Heart left ventricle (tissue), 16 donors: ENCODE results near the gene PTCHD1. TPM values are rescaled to one million over a fixed set of nuclear protein-coding genes. Genes with fewer than 3 reads are reported as not detected.

Source experiments
- ATAC-seq, 4 donors: fragments of 200-7000 bp; cut with Tn5 transposase; one replicate each; pipeline ENCODE4 v1.9.1; 2020 to 2022; ENCODE audit warnings: moderate library complexity in 4 of 4, mild to moderate bottlenecking in 3 of 4, moderate number of reproducible peaks in 1 of 4
- DNase-seq, 5 donors: peaks; one replicate each; pipeline ENCODE4 v3.0.0-alpha.2; 2020
- H3K27ac ChIP-seq, 12 donors: fragments of 200-600 bp; sonication (generic) in 4 of 12; one replicate each; pipeline versions ENCODE4 v1.5.0 to v1.8.0; 2016 to 2022; ENCODE audit warnings: mild to moderate bottlenecking in 2 of 12
- H3K27me3 ChIP-seq, 9 donors: fragments of 200-600 bp; sonication (generic) in 2 of 9; one replicate each; pipeline versions ENCODE4 v1.5.1 to v1.8.0; 2016 to 2022; ENCODE audit warnings: mild to moderate bottlenecking in 3 of 9
- H3K36me3 ChIP-seq, 9 donors: fragments of 200-600 bp; sonication (generic) in 2 of 9; one replicate each; pipeline versions ENCODE4 v1.5.0 to v1.8.0; 2018 to 2022; ENCODE audit warnings: mild to moderate bottlenecking in 2 of 9
- H3K4me1 ChIP-seq, 12 donors: fragments of 200-600 bp; sonication (generic) in 4 of 12; one replicate each; pipeline versions ENCODE4 v1.5.0 to v1.8.0; 2016 to 2022; ENCODE audit warnings: mild to moderate bottlenecking in 3 of 12
- H3K4me3 ChIP-seq, 12 donors: fragments of 200-600 bp; sonication (generic) in 4 of 12; one replicate each; pipeline versions ENCODE4 v1.5.0 to v1.8.0; 2017 to 2022; ENCODE audit warnings: mild to moderate bottlenecking in 9 of 12, moderate library complexity in 4 of 12
- H3K9me3 ChIP-seq, 12 donors: fragments of 200-600 bp; sonication (generic) in 4 of 12; one replicate each; pipeline versions ENCODE4 v1.5.0 to v1.8.0; 2016 to 2022; ENCODE audit warnings: mild to moderate bottlenecking in 1 of 12
- CTCF ChIP-seq, 12 donors: fragments of 200-600 bp; sonication (generic) in 4 of 12; IDR thresholded peaks; one replicate each; pipeline versions ENCODE4 v1.5.0 to v1.8.0; 2018 to 2022; ENCODE audit warnings: antibody characterized with exemption in 12 of 12, mild to moderate bottlenecking in 5 of 12
- POLR2A ChIP-seq, 2 donors: fragments of 450-650 bp; IDR thresholded peaks; one replicate each; pipeline ENCODE4 v1.6.1; 2017; ENCODE audit warnings: antibody characterized with exemption in 2 of 2, mild to moderate bottlenecking in 2 of 2, moderate library complexity in 2 of 2
- WGBS, 4 donors: extraction: QIAGEN DNeasy Blood & Tissue Kit in 2 of 4; methylation state at CpG; one replicate each; pipeline versions ENCODE4 v1.1.5 to v1.1.7; 2013 to 2018; 5-methylcytosine and 5-hydroxymethylcytosine counted together
- intact Hi-C, 10 donors: fragments of 100-400 bp; cut with DNase I; formaldehyde crosslinking; loops; one replicate each; pipeline versions ENCODE4 v1.11.1 to v1.14.2; 2022
- polyA plus RNA-seq, 2 donors: library from polyadenylated mRNA; stranded (reverse); fragments of 200-250 nt; gene quantifications; one replicate each; pipeline ENCODE4 v1.2.3, GENCODE V29; 2013
- total RNA-seq, 9 donors: library from RNA; depleted of rRNA in 2 of 9; stranded (reverse); fragments of >200 nt in 2 of 9; fragmentation: NEBNext Ultra II Directional in 3 of 9; extraction: Animal tissue kit (Norgen Biotek cat#: 25700) in 3 of 9; gene quantifications; one replicate each; pipeline versions ENCODE4 v1.1.0 to v1.2.4, GENCODE V29; 2016 to 2023
- donor health status: ischemic (EF 13 %, LVEDD 7.1; RV severe dilation, severe dysfunction).
- donor health status: healthy with polysubstance abuse.
- donor health status: DM: no; HTN: yes; CAD: no.
- donor health status: DM: no; HTN: no; CAD: no.
- donor health status: ischemic (EF 25% LVEDD 6.9; RV normal size, moderate dysfunction).
- donor health status: ischemic (EF 25% LVEDD 5.7; RV mildly dilated, moderate dysfunction).
- donor health status: healthy.
- donor health status: DM: yes; HTN: yes; CAD: no.
- donor health status: ischemic (EF 35%, LVEDD 5.7; RV mildly dilated, moderate dysfunction).
- donor health status: nonischemic (EF 11% LVEDD 7.7; RV severe dilation, severe dysfunction).
- donor health status: DM: yes; HTN: yes; CAD: no.
- donor health status: PGD.
- donor health status: ischemic (EF 29% LVEDD 5.4; RV normal size, mild dysfunction).
- donor health status: nonischemic (EF 23%, LVEDD 6.1; RV moderate dilation, normal function).

PTCHD1 gene
- total and polyA plus RNA-seq, 11 donors, result under 0.01 to 0.12 (median 0.07) TPM; not detected in 4

- Histone ChIP-seq H3K4me1 (peaks cover 0 to 8% (median 0%) of the 10 kb centered on the region in 12 donors), H3K36me3 (no peaks in the 10 kb centered on the region), H3K27me3 (peaks cover 0 to 6% (median 0%) of the 10 kb centered on the region in 9 donors), H3K4me3 (no peak overlapping the region), H3K9me3 (no peaks in the 10 kb centered on the region), H3K27ac (peak overlapping the region in 6 of 12 donors; percentile 18 to 61 (median 48))
- no peak for TF ChIP-seq POLR2A (IDR thresholded peaks at IDR 0.05)
- TF ChIP-seq CTCF (IDR thresholded peaks at IDR 0.05), result no peak
- WGBS, 4 donors, result 38 to 82% (median 63%) methylated on average over 1 of the region's 1 CpG
- ATAC-seq, result peak in 1 of 4 donors; percentile 14
- no peak for DNase-seq
- intact Hi-C loops, result loop anchor here in 1 of 10 donors (2.0 kb wide), 1 partner anchor 62 kb away; no protein-coding TSS in a partner anchor
Observed at GRCh38 chrX:23435108-23435507, 100.5 kb downstream of the PTCHD1 start.

GRCh38 chrX:23435575-23435974, 100.9 kb downstream of the PTCHD1 start:
- H3K27ac ChIP-seq, result peak overlapping the region in 2 of 12 donors; percentile 42 to 46
- TF ChIP-seq POLR2A (IDR thresholded peaks at IDR 0.05) (no peak), CTCF (IDR thresholded peaks at IDR 0.05) (no peak)
- 81 to 96% (median 87%) methylated on average over 2 of the region's 2 CpGs for WGBS, 4 donors

GRCh38 chrX:23436875-23437274, 102.2 kb downstream of the PTCHD1 start:
- DNase-seq (no peak), ATAC-seq (no peak)
- WGBS, 4 donors, result 43 to 82% (median 64%) methylated on average over 1 of the region's 1 CpG
- no peak overlapping the region for H3K27ac ChIP-seq
- peaks cover 0 to 6% (median 0%) of the 10 kb centered on the region in 9 donors for H3K27me3 ChIP-seq
- intact Hi-C loops, result no loop called here
- TF ChIP-seq CTCF (IDR thresholded peaks at IDR 0.05), result no peak
- TF ChIP-seq POLR2A (IDR thresholded peaks at IDR 0.05), result no peak
- no peaks in the 10 kb centered on the region for H3K9me3 ChIP-seq
- no peak overlapping the region for H3K4me3 ChIP-seq
- H3K36me3 ChIP-seq, result no peaks in the 10 kb centered on the region
- peaks cover 0 to 8% (median 0%) of the 10 kb centered on the region in 12 donors for H3K4me1 ChIP-seq

More at GRCh38 chrX:23435575-23435974, 100.9 kb downstream of the PTCHD1 start:
- intact Hi-C loops, result loop anchor here in 1 of 10 donors (2.0 kb wide), 1 partner anchor 63 kb away; no protein-coding TSS in a partner anchor
- no peaks in the 10 kb centered on the region for H3K36me3 ChIP-seq
- H3K4me1 ChIP-seq, result peaks cover 0 to 8% (median 0%) of the 10 kb centered on the region in 12 donors
- H3K27me3 ChIP-seq, result peaks cover 0 to 6% (median 0%) of the 10 kb centered on the region in 9 donors
- DNase-seq (no peak), ATAC-seq (no peak)
- no peaks in the 10 kb centered on the region for H3K9me3 ChIP-seq
- no peak overlapping the region for H3K4me3 ChIP-seq

- no peak overlapping the region for H3K27ac ChIP-seq
- H3K4me3 ChIP-seq, result no peak overlapping the region
- H3K9me3 ChIP-seq, result no peaks in the 10 kb centered on the region
- H3K36me3 ChIP-seq, result no peaks in the 10 kb centered on the region
- no peak for DNase-seq
- no peak for ATAC-seq
- H3K27me3 ChIP-seq, result no peaks in the 10 kb centered on the region
- intact Hi-C loops, result no loop called here
- no peak for TF ChIP-seq POLR2A (IDR thresholded peaks at IDR 0.05)
- TF ChIP-seq CTCF (IDR thresholded peaks at IDR 0.05), result peak in 1 of 12 donors; percentile 29
- WGBS, 4 donors, result 36 to 59% (median 49%) methylated on average over 3 of the region's 3 CpGs
- H3K4me1 ChIP-seq, result no peaks in the 10 kb centered on the region
Observed at GRCh38 chrX:23451266-23451665, 116.6 kb downstream of the PTCHD1 start.
